Colonic mucosa (tissue), 4 donors: ENCODE results near the gene GRK3. TPM values are rescaled to one million over a fixed set of nuclear protein-coding genes. Genes with fewer than 3 reads are reported as not detected.

ENCODE experiments used
- DNase-seq: peaks from one replicate; pipeline ENCODE4 v3.0.0-alpha.2; 2020
- H3K27ac ChIP-seq: fragments of 200-600 bp; one replicate; pipeline ENCODE4 v1.8.0; 2021
- H3K27me3 ChIP-seq: fragments of 200-600 bp; one replicate; pipeline ENCODE4 v1.8.0; 2021
- H3K36me3 ChIP-seq: fragments of 200-600 bp; one replicate; pipeline ENCODE4 v1.8.0; 2021
- H3K4me1 ChIP-seq: fragments of 200-600 bp; one replicate; pipeline ENCODE4 v1.8.0; 2021; ENCODE audit warnings: mild to moderate bottlenecking
- H3K4me3 ChIP-seq: fragments of 200-600 bp; one replicate; pipeline ENCODE4 v1.8.0; 2021
- H3K9ac ChIP-seq, 2 donors: one replicate each; pipeline ENCODE4 v1.7.0; 2013; ENCODE audit warnings: control low read depth in 2 of 2, low read depth in 2 of 2, low read length in 2 of 2
- H3K9me3 ChIP-seq: fragments of 200-600 bp; one replicate; pipeline ENCODE4 v1.8.0; 2021
- intact Hi-C: fragments of 100-400 bp; cut with DNase I; formaldehyde crosslinking; loops from one replicate; pipeline ENCODE4 v1.14.1; 2022
- total RNA-seq, 2 donors: library from RNA; stranded (reverse); fragmentation: NEBNext Ultra II Directional in 1 of 2; extraction: Animal tissue kit (Norgen Biotek cat#: 25700) in 1 of 2; gene quantifications; one replicate each; pipeline ENCODE4 v1.2.1, GENCODE V29; 2021
- TF ChIP-seq, protein P1 (sequence below): fragments of 200-600 bp; IDR thresholded peaks from one replicate; pipeline ENCODE4 v1.8.0; 2022; ENCODE audit warnings: antibody characterized with exemption, mild to moderate bottlenecking
- donor health status: healthy.
- donor health status: DM: no; HTN: no; CAD: no.
- donor health status: DM: no; HTN: no; CAD: no.

Gene GRK3
- total RNA-seq, 2 donors from 2014 or later: 2.9 to 5.3 TPM

DNA sequence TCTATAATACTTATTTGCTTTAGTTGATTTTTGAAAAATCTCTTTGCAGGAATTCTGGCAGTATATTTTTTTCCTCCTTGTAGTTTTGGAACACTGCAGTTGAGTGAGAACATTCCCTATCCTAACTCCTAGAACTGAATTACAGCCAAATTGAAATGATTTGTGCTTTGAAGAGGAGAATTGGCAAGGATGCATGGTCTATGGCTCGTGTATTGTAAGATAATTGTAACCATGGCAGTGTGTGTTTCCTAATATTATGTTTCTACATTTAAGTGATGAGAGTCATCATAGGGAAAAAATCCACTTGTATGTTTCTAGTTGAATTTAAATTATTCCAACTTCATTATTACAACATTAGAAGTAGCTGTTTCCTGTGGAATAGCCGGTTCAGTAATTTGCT is 96.6 kb downstream of the GRK3 start:
- Histone ChIP-seq H3K27ac (no peak overlapping the region), H3K4me3 (no peak overlapping the region), H3K9me3 (no peaks in the 10 kb centered on the region), H3K4me1 (no peaks in the 10 kb centered on the region), H3K36me3 (no peaks in the 10 kb centered on the region), H3K9ac (no peak overlapping the region), H3K27me3 (no peaks in the 10 kb centered on the region)
- TF ChIP-seq, protein P1, sequence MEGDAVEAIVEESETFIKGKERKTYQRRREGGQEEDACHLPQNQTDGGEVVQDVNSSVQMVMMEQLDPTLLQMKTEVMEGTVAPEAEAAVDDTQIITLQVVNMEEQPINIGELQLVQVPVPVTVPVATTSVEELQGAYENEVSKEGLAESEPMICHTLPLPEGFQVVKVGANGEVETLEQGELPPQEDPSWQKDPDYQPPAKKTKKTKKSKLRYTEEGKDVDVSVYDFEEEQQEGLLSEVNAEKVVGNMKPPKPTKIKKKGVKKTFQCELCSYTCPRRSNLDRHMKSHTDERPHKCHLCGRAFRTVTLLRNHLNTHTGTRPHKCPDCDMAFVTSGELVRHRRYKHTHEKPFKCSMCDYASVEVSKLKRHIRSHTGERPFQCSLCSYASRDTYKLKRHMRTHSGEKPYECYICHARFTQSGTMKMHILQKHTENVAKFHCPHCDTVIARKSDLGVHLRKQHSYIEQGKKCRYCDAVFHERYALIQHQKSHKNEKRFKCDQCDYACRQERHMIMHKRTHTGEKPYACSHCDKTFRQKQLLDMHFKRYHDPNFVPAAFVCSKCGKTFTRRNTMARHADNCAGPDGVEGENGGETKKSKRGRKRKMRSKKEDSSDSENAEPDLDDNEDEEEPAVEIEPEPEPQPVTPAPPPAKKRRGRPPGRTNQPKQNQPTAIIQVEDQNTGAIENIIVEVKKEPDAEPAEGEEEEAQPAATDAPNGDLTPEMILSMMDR: no peak
- no peak for DNase-seq
- intact Hi-C loops: no loop called here

DNA sequence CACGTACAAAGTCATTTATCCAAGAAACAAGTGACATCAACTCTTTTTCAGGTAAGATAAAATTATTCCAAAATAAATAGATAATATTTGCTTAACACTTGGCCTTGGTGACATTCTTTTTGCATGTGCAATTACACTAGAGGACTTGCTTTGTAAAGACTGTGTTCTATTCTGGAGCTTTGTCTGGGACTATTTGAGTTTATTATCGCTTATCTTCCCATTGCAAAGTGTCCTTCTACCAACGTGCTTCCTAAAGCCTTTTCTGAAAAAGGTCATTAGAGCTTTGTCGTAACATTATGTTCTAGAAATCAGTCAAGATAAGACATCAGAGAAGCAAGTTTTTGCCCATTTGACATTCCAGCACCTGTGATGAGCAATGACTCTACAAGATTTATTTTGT is 99.2 kb downstream of the GRK3 start:
- Histone ChIP-seq H3K36me3 (no peaks in the 10 kb centered on the region), H3K9me3 (no peaks in the 10 kb centered on the region), H3K9ac (no peak overlapping the region), H3K4me1 (no peaks in the 10 kb centered on the region), H3K27me3 (no peaks in the 10 kb centered on the region), H3K27ac (no peak overlapping the region), H3K4me3 (no peak overlapping the region)
- no peak for DNase-seq
- TF ChIP-seq, protein P1: no peak
- intact Hi-C loops: no loop called here

DNA sequence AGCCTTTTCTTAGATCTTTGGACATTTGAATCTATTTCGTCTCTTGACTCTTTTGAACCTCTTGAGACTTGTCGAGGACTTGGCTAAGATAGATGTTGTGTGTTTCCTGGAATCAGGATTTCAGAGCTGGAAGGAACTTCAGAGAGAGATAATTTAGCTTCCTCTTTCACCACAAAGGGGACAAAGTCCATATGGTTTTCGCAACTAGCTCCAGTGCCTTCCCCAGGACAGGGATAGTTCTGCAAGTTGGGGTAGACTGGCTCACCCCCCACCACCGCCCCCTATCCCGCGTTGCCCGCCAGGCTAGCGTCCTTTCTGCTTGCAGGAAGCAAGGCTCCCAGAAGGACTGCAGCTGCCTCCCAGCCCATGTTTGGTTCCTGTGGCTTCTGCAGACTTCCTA is 101.8 kb downstream of the GRK3 start:
- Histone ChIP-seq H3K27ac (no peak overlapping the region), H3K4me1 (no peaks in the 10 kb centered on the region), H3K27me3 (no peaks in the 10 kb centered on the region), H3K9me3 (no peaks in the 10 kb centered on the region), H3K4me3 (no peak overlapping the region), H3K36me3 (no peaks in the 10 kb centered on the region), H3K9ac (no peak overlapping the region)
- TF ChIP-seq, protein P1: no peak
- intact Hi-C loops: no loop called here
- peak; percentile 48 for DNase-seq

DNA sequence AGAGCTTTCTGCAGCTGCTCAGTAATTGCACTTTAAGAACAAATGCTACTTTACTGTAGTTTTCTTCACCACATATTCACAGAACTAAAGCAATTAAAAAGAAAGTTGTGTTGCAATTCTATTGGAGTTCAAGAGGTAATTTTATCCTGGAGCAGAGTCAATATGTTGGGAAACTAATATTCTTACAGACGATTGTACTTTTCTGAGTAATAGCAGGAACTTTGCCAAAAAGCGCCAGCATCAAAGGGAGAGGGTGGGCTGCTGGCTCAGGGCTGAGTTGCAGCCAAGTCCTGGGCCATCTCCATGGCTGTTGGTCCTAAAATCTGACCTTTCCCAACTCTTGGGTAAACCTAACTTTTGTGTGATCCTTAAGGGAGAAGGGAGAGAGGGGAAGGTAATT is 104.0 kb downstream of the GRK3 start:
- Histone ChIP-seq H3K4me1 (no peaks in the 10 kb centered on the region), H3K4me3 (no peak overlapping the region), H3K27me3 (no peaks in the 10 kb centered on the region), H3K27ac (no peak overlapping the region), H3K9me3 (no peaks in the 10 kb centered on the region), H3K9ac (no peak overlapping the region), H3K36me3 (no peaks in the 10 kb centered on the region)
- DNase-seq: no peak
- intact Hi-C loops: no loop called here
- TF ChIP-seq, protein P1: no peak

DNA sequence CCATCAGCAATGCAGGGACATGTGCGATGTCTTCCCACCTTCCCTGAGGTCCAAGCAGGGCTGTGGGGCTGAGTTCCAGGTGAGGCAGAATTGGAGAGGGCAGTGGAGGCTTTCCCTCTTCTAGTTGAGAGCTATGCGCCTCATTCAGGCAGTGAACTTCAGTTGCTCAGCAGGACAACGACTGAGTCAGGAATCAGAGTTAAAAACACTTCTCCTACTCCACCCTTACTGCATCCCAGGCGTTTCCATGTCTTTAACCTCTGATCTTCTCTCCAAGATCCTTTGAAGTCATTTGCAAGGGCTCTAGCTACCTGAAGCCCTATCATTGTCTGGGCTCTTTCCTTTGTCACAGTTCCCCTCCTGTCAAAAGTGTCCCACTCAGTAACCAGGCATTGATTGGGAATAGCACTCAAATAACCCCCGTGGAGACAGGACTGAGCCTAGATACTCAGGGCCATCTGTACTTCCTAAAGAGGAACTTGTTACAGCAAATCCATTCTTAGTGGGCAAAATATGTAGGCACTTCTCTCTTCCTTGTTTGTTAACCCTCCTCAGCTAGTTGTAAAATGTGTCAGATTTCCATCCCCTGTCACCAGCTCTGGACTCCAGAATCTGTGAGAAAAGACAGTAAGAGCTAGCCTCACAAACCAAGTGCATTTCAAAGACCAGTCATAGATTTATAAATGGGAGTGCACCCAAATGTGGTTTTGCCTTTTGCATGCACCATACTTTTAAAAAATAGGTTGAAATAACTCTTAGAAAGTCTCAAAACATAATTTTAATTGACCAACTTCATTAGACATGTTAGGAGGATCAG is 105.0 kb downstream of the GRK3 start:
- intact Hi-C loops: no loop called here
- Histone ChIP-seq H3K27me3 (no peaks in the 10 kb centered on the region), H3K36me3 (no peaks in the 10 kb centered on the region), H3K4me3 (no peak overlapping the region), H3K9me3 (no peaks in the 10 kb centered on the region), H3K9ac (no peak overlapping the region), H3K4me1 (no peaks in the 10 kb centered on the region), H3K27ac (no peak overlapping the region)
- TF ChIP-seq, protein P1: no peak
- DNase-seq: no peak
